CD4-positive, alpha-beta T cell (primary cell): ENCODE measurements around the gene TXNRD3. TPM values are rescaled to one million over a fixed set of nuclear protein-coding genes. Genes with fewer than 3 reads are reported as not detected.

ENCODE experiments used
- ATAC-seq: fragments of 200-7000 bp; cut with Tn5 transposase; one replicate; pipeline ENCODE4 v1.10.0; 2022; ENCODE audit warnings: mild to moderate bottlenecking; ENCODE audit not compliant: poor library complexity
- CTCF ChIA-PET: fragments of 350-600 bp; sonication (Branson Sonifier 250); formaldehyde crosslinking; loops from one replicate; lab custom pipeline; 2021; ENCODE audit warnings: antibody characterized with exemption, inconsistent platforms; lab: Charles Lee
- POLR2A ChIA-PET: fragments of 350-600 bp; sonication (Branson Sonifier 250); formaldehyde crosslinking; loops from one replicate; lab custom pipeline; 2021; ENCODE audit warnings: antibody characterized with exemption, inconsistent platforms; lab: Charles Lee
- DNase-seq, 14 experiments: peaks; one replicate each; pipeline ENCODE4 v3.0.0-alpha.2; 2013 to 2020; ENCODE audit warnings: mixed read lengths in 2 of 14
- H3K27ac ChIP-seq, 2 donors: one replicate each; pipeline versions ENCODE4 v1.5.1 to v1.7.0; 2013; ENCODE audit warnings: low read length in 2 of 2, low read depth in 1 of 2, mild to moderate bottlenecking in 1 of 2
- H3K27me3 ChIP-seq, 2 experiments: 1 replicate in 1 of 2; 2 replicates in 1 of 2; pipeline versions ENCODE4 v1.6.1 to v1.7.0; 2013; ENCODE audit warnings: low read length in 2 of 2, control low read depth in 1 of 2, mild to moderate bottlenecking in 1 of 2, moderate library complexity in 1 of 2; ENCODE audit not compliant: insufficient read depth in 2 of 2, control insufficient read depth in 1 of 2
- H3K36me3 ChIP-seq: one replicate; pipeline ENCODE4 v1.6.1; 2013; ENCODE audit warnings: low read length, control low read depth; ENCODE audit not compliant: insufficient read depth
- H3K4me1 ChIP-seq: one replicate; pipeline ENCODE4 v1.6.1; 2013; ENCODE audit warnings: low read length, control low read depth; ENCODE audit not compliant: insufficient read depth
- H3K4me3 ChIP-seq: one replicate; pipeline ENCODE4 v1.5.1; 2013; ENCODE audit warnings: mild to moderate bottlenecking, low read length, moderate library complexity
- H3K9me3 ChIP-seq, 2 experiments: 1 replicate in 1 of 2; 2 replicates in 1 of 2; pipeline versions ENCODE4 v1.6.1 to v1.7.0; 2013; ENCODE audit warnings: low read length in 2 of 2, mild to moderate bottlenecking in 2 of 2, control low read depth in 1 of 2, moderate library complexity in 1 of 2; ENCODE audit not compliant: control insufficient read depth in 1 of 2, insufficient read depth in 1 of 2
- H3K27ac Mint-ChIP-seq: one replicate; pipeline ENCODE4 v1.8.0; 2020; ENCODE audit warnings: mixed read lengths
- H3K27me3 Mint-ChIP-seq: one replicate; pipeline ENCODE4 v1.8.0; 2021; ENCODE audit warnings: mixed read lengths
- H3K36me3 Mint-ChIP-seq: one replicate; pipeline ENCODE4 v1.8.0; 2021; ENCODE audit warnings: low read depth, mixed read lengths
- H3K4me1 Mint-ChIP-seq: one replicate; pipeline ENCODE4 v1.8.0; 2021; ENCODE audit warnings: low read depth, mixed read lengths
- H3K4me3 Mint-ChIP-seq: one replicate; pipeline ENCODE4 v1.8.0; 2020; ENCODE audit warnings: mild to moderate bottlenecking, mixed read lengths
- H3K9me3 Mint-ChIP-seq: one replicate; pipeline ENCODE4 v1.8.0; 2020; ENCODE audit warnings: mixed read lengths
- CTCF ChIP-seq: fragments of 200-600 bp; IDR thresholded peaks from one replicate; pipeline ENCODE4 v1.8.0; 2022; ENCODE audit warnings: antibody characterized with exemption, mild to moderate bottlenecking
- intact Hi-C, 2 experiments: fragments of 100-400 bp; cut with DNase I in 1 of 2; cut with micrococcal nuclease in 1 of 2; formaldehyde crosslinking; loops; one replicate each; pipeline versions ENCODE4 v1.15.1 to v1.9.0; 2023 to 2025; cut with DNase I, micrococcal nuclease
- polyA plus RNA-seq, 2 donors: library from polyadenylated mRNA; unstranded; fragments of 120-200 nt; gene quantifications; one replicate each; pipeline ENCODE4 v1.2.1, GENCODE V29; 2013
- total RNA-seq, 174 experiments: library from RNA in 2 of 174; stranded (reverse) in 2 of 174; gene quantifications; one replicate each; pipeline ENCODE4 v1.2.3 and lab custom pipeline; 2021 to 2026

The TXNRD3 gene
- total RNA-seq (1 to 10 TPM; 1.0 to 1.5 TPM), total RNA-seq (lab: John Stamatoyannopoulos, UW) (0.88 to 7.2 (median 2.8) reads per million in 172 experiments)
- polyA plus RNA-seq (2013, experiment 1 of 2) = 1.4 TPM
- polyA plus RNA-seq (2013, experiment 2 of 2) = 2.4 TPM

GRCh38 chr3:126654571-126655383, at the start of gene TXNRD3:
TSS of gene TXNRD3 (minus strand) at chr3:126655124.
- CTCF ChIA-PET = interaction anchor here (1.6 kb wide), 1 partner anchor 24 kb away, joined by 3 read pairs; no protein-coding TSS in a partner anchor
- peak; percentile 90 for ATAC-seq
- no peaks in the 10 kb centered on the region for H3K36me3 ChIP-seq
- H3K4me3 ChIP-seq = peak within 1 kb of the TSS; percentile 48
- TF ChIP-seq CTCF = no peak
- no peaks in the 10 kb centered on the region for H3K36me3 Mint-ChIP-seq
- no peak within 1 kb of the TSS for H3K27ac ChIP-seq
- peak; percentile 58 to 86 (median 72) for DNase-seq
- H3K9me3 ChIP-seq = peaks cover 0 to 16% of the 10 kb centered on the region in 2 experiments
- POLR2A ChIA-PET = interaction anchor here (1.1 to 1.3 kb wide), 2 partner anchors 18 to 179 kb away, joined by 3 to 4 read pairs; partner anchors contain the start of gene ZXDC
- intact Hi-C loops = loop anchor here in 1 of 2 experiments (1.0 kb wide), 1 partner anchor 50 kb away; the partner anchor contains the start of gene CHCHD6
- H3K27ac Mint-ChIP-seq = peak within 1 kb of the TSS; percentile 19
- H3K4me1 Mint-ChIP-seq = peaks cover 11% of the 10 kb centered on the region
- H3K27me3 ChIP-seq = peaks cover 0 to 3% of the 10 kb centered on the region in 2 experiments
- H3K4me1 ChIP-seq = peaks cover 7% of the 10 kb centered on the region
- peaks cover 1% of the 10 kb centered on the region for H3K27me3 Mint-ChIP-seq
- no peaks in the 10 kb centered on the region for H3K9me3 Mint-ChIP-seq
- peak within 1 kb of the TSS; percentile 89 for H3K4me3 Mint-ChIP-seq

GRCh38 chr3:126703512-126704493, 48.9 kb upstream of the TXNRD3 start, which contains the start of gene CHCHD6:
TSS of gene CHCHD6 (plus strand) at chr3:126704240. CDS start at chr3:126704313, 73 bp downstream.
- ChIA-PET POLR2A (interaction anchor here (0.5 kb wide), 1 partner anchor 1413 kb away, joined by 4 read pairs; no protein-coding TSS in a partner anchor), CTCF (no interaction called here)
- H3K36me3 Mint-ChIP-seq = peaks cover 5% of the 10 kb centered on the region
- DNase-seq (peak; percentile 93 to 98 (median 96)), ATAC-seq (peak; percentile 94)
- Histone ChIP-seq H3K4me1 (peaks cover 19% of the 10 kb centered on the region), H3K36me3 (no peaks in the 10 kb centered on the region), H3K4me3 (peak within 1 kb of the TSS; percentile 81), H3K9me3 (no peaks in the 10 kb centered on the region), H3K27me3 (peaks cover 0 to 4% of the 10 kb centered on the region in 2 experiments), H3K27ac (no peak within 1 kb of the TSS)
- H3K27me3 Mint-ChIP-seq = peaks cover 20% of the 10 kb centered on the region
- peak; percentile 25 for TF ChIP-seq CTCF
- intact Hi-C loops = loop anchor here (1.0 to 10.0 kb wide), 10 partner anchors 49 to 1348 kb away; partner anchors contain the start of genes KLF15 (in 1 of the 2), OSBPL11 (in 1 of the 2), PLXNA1 (in 1 of the 2) and SEC61A1 (in 1 of the 2)
- H3K4me3 Mint-ChIP-seq = peak within 1 kb of the TSS; percentile 98
- H3K4me1 Mint-ChIP-seq = peaks cover 31% of the 10 kb centered on the region
- H3K27ac Mint-ChIP-seq = peak within 1 kb of the TSS; percentile 70
- H3K9me3 Mint-ChIP-seq = no peaks in the 10 kb centered on the region

- H3K4me1 ChIP-seq = peaks cover 8% of the 10 kb centered on the region
- peaks cover 1 to 11% of the 10 kb centered on the region in 2 experiments for H3K27me3 ChIP-seq
- intact Hi-C loops = no loop called here
- no peak overlapping the region for H3K27ac ChIP-seq
- no peak overlapping the region for H3K4me3 Mint-ChIP-seq
- POLR2A ChIA-PET = no interaction called here
- no peaks in the 10 kb centered on the region for H3K36me3 ChIP-seq
- no peak overlapping the region for H3K4me3 ChIP-seq
- peaks cover 58% of the 10 kb centered on the region for H3K27me3 Mint-ChIP-seq
- peaks cover 3% of the 10 kb centered on the region for H3K36me3 Mint-ChIP-seq
- no peak for DNase-seq
- TF ChIP-seq CTCF = no peak
- no peak for ATAC-seq
- CTCF ChIA-PET = no interaction called here
- no peaks in the 10 kb centered on the region for H3K9me3 ChIP-seq
- H3K4me1 Mint-ChIP-seq = peaks cover 8% of the 10 kb centered on the region
- no peak overlapping the region for H3K27ac Mint-ChIP-seq
- no peaks in the 10 kb centered on the region for H3K9me3 Mint-ChIP-seq
Observed at GRCh38 chr3:126699011-126699410, 44.1 kb upstream of the TXNRD3 start.
